Stromal cell of bone marrow (primary cell): ENCODE data around the gene TMEM235.

ENCODE experiments used
- DNase-seq: peaks from one replicate; pipeline ENCODE4 v3.0.0-alpha.2; 2012; ENCODE audit warnings: low read depth

TMEM235 gene

DNA sequence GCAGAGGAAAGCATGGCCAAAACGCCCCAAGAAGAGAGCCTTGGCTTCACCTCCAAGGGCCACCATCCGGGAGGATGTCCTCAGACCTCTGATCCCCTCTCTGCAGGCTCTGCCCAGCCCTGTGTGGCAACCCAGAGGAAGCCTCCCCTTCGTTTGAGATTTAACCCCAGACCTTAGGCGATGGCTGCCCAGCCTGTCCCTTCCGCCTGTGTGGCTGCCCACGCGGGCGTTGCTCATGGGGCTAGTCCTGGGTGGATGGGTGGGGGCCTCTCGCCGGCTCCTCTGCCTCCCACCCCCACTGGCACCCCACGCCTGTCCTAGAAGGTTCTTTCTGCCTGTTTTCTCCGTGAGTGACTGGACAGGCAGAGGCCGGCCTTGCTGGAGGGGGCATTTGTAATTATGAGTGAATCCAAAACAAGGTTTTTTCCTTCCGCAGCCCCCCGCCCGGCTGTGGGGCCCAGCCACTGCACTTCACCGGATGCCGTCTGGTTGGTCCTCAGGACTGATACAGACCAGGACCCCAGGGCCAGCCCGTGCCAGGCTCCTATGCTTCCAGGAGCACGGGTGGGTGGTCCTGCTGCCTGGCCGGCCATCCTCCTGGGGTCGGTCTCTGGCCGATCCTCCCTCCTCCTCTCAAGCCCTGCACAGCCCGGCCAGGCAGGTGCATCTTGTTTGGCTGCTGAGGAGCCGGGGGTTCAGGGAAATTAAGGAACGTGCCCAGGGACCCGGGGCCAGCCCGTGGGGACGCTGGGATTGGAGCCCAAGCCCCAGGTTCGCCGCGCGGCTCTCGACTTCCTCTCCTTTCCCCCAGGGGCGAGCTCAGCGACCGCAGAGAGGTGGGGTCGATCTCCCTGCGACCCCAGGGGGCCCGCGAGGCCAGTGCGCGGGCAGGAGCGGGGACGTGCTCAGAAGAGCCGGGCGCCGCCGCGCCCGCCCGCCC lies at the start of gene TMEM235:
TSS of gene TMEM235 (plus strand) at position 636 of the 940 bp plus-strand sequence. CDS start 393 bp downstream, outside the sequence.
- no peak for DNase-seq

DNA sequence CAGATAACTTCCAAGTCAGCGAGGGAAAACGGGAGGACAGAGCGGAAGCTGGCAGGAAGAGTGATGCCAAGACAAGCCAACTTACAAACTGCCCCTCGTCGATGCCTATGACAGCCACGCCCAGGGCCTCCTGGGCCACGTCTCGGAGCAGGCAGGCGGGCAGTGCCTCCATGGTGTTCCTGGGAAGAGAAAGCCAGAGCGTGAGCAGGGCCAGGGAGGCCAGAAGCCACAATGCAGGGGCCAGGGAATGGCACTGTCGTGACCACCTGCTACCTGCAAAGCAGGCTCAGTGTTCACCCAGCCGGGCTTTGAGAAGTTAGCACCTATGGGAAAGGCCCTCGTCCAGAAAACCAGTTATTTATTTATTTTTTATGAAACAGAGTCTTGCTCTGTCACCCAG lies 48.9 kb upstream of the TMEM235 start:
- no peak for DNase-seq

DNA sequence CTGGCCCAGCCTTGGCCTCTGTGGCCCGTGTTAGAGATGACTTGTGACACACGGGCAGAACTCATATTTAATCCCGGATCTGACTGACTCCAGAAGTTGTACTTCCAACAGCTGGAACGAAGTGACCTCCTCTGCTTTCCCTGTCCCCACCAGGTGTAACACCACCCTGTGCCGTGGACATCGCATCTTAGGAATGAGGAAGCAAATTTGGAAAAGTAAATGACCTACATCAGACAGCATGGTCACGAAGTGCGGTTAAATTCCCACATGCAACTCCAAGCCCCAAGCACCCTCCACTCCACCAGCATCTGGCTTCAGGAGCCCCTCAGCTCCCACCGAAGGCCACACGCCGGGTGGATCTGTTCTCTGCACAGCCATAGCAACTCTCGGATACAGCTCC lies 47.5 kb upstream of the TMEM235 start:
- no peak for DNase-seq

DNA sequence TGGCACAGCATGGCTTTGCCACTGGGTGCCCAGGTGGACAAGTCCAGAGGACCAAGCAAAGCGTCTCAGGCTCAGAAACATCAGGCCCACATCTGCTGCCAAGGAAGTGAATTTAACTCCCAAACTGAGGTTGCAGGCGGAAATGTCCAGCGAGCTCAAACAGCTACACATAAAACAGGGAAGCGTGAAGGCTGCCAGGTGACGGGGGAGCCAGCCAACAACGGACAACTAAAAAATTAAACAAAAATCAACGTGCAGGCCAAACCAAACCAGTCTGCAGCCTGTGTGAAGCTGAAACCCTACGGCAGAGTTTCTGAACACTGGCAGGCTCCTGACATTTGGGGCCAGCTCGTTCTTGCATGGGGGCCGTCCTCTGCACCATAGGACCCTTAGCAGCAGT lies 47.1 kb upstream of the TMEM235 start:
- DNase-seq, result no peak

DNA sequence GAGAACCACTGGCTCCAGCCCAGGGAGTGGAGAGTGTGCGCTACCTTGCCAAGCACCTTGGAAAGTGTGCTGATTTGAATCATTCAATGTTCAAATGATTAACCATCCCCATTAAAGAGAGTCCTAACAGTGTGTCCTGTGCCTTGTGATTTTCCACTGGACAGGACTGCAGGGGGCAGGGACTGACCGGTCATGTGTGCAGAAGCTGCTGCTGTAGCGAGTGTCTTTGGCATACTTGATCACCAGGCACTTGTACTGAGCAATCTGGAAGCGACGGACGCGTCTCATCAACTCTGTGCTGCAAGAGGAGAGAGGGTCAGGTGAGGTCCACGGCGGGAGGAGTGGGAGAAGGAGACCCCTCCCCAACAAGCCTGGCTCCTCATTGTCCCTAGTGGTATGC lies 46.6 kb upstream of the TMEM235 start:
- DNase-seq, result no peak

DNA sequence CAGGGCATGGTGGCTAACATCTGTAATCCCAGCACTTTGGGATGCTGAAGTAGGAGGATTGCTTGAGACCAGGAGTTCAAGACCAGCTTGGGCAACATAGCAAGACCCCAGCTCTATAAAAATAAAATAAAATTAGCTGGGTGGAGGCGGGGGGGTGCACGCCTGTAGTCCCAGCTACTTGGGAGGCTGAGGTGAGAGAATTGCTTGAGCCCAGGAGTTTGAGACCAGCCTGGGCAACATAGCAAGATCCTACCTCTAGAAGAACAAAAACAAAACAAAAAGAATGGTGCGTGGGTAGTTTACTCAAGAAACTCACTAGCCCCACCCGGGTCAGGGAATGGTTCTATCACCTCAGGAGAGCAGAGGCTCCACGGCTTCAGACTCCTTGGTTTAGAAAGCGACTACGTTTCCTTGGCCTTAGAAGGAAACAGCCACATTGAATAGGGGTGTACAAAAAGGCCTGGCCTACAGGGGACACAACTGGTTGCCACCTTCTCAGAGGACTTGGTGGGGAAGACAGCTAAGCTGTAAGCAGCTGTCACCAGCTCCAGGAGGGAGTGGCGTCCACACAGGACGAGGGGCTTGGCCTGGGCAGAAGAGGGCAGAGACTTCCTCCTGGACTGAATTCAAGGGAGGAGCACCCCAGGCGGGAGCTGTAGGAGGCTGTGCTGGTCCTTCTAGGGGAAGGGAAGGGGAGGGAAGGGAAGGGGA lies 45.3 kb upstream of the TMEM235 start:
- DNase-seq, result no peak

DNA sequence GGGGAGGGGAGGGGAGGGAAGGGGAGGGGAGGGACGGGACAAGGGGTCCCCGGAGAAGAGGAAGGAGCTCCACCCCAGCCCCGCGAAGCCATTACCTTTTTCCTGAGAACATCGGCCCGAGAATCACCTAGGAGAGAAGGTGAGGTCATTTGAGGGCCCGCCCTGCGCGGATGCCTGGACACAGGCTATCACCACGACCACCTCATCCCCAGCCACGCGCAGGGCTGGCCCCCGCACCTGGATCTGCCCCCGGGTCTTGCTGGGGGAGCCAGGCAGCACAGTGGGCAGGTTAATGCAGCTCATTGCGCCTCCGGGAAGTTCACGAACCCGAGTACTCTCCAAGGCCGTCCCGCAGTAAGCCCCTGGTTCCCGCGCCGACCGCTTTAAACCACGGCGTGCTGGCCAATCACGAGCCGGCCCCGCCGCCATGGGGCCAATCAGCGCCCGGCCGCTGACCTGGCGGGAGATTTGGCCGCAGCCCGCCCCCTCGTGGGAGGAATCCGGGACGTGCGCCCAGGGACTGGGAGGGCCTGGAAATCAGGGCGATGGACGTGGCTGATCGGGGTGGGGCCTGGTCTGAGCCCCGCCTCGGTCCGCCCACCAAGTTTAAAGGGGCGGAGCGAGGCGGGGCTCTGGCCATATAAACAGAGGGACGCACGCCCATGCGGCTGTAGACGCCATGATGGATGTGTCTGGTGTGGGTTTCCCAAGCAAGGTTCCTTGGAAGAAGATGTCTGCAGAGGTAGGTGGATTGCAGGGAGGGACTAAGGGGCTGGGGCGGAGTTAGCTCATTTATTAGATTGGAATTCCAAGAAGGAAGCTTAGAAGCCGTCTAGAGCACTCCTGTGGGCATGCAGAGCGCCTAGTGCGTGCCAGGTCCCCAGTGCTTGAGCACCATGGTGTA lies 44.5 kb upstream of the TMEM235 start, which contains the start of the genes AFMID and TK1:
TSS of gene AFMID (plus strand) at position 671 of the 904 bp plus-strand sequence. CDS start at position 680, 9 bp downstream.
TSS of gene TK1 (minus strand) at position 361 of the 904 bp plus-strand sequence. CDS start at position 303, 58 bp downstream.
- peak; percentile 92 for DNase-seq

DNA sequence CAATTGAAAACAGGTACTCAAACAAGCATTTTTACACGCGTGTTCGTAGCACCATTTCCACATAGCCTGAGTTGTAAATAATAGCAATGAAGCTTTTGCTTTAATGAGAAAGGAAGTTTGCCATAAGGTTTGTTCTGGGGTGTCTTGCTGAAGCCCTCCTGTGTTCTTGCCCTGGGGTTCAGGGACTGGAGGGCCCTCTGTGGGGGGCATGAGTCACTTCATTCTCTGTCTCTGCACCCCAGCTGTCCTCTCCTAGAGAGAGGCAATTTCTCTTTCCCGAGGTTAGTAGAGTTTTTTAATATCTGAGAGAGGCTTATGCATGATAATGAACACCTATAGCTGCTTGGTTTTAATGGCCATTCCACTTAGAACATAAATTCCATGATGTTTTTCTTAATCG lies 34.7 kb upstream of the TMEM235 start:
- no peak for DNase-seq

DNA sequence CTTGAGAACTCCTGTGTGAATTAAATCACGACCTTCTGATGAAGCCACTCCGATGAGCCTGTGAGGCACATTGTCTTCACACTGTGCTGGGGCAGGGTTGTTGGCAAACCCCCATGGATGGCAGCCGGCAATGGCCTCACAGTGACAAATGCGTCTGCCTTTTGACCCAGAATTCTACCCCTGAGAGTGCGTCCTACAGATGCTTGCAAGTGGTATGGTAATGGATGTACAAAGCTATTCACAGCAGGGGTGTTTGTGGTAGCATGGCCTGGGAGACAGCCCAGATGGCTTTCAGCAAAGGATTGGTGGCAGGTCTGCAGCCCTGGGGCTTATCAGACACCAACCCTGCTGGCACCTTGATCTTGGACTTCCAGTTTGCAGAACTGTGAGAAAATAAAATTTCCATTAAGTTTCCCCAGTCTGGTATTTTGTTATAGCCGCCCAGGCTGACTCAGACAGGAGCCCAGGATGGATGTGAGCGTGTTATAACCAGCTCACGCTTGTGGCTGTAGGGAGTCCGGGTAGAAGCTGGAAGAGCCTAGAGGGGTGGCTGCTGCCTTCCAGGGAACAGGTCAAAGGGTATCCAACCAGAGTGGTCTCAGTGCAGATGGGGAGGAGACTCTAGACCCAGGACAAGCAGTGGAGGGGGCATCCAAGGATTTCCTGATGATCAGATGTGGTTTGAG lies 34.1 kb upstream of the TMEM235 start:
- DNase-seq, result no peak

DNA sequence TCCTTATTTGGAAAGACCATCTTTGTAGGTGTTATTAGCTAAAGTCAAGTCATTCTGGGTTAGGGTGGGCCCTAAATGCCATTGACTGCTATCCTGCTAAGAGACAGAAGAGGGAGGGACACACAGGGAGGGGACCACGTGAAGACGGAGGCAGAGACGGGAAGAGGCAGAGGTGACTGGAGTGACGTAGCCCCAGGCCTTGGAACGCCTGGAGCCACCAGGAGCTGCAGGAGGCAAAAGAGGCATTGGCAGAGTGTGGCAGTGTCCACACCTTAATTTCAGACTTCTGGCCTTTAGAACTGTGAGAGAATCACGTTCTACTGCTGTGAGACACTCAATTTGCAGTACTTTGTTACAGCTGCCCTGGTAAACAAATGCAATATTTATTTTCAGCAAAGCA lies 31.0 kb upstream of the TMEM235 start:
- no peak for DNase-seq

DNA sequence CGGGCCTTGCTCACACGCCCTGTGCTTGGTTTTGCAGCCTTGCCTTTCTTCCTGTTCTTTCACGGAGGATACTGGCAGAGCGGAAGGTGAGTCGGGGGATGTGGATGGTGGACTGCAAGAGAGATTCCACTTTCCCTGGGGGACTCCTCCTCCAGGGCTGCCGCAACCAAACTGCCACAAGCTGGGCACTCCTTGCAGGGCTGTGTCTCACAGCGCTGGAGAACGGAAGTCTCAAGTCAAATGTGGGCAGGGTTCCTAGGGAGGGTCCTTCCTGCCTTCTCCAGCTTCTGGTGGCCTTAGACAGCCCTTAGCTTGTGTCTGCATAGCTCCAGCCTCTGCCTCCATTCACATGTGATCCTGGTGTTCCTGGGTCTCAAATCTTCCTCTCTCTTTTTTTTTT lies 28.8 kb upstream of the TMEM235 start:
- DNase-seq, result no peak

DNA sequence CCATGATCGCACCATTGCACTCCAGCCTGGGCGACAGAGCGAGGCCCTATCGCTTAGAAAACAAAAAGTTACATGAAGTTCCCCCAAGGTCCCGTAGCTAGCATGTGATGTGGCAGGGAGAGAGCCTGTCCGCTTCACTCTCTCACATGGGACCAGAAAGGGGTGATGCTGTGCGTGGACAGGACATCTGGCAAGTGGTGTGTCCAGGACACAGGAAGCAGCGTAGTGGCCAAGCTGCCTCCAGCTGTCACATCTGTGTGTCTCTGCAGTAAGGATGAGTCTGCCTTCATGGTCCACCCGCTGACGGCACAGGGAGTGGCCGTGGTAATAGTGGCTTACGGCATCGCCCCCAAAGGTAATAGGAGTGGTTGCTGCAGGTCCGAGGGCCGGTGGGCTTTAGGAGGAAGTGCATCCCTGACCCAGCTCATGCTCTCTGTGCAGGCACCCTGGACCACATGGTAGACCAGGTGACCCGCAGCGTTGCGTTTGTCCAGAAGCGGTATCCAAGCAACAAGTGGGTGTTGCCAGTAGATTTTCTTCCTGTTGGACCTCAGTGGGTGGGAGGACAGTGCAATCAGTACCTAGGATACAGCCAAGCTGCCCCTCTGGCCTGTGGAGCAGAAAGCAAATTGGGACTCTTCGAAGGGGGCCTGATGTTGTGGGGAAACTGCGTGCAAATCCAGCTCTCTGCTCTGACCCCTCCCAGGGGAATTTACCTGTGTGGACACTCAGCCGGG lies 26.9 kb upstream of the TMEM235 start:
- DNase-seq, result no peak

DNA sequence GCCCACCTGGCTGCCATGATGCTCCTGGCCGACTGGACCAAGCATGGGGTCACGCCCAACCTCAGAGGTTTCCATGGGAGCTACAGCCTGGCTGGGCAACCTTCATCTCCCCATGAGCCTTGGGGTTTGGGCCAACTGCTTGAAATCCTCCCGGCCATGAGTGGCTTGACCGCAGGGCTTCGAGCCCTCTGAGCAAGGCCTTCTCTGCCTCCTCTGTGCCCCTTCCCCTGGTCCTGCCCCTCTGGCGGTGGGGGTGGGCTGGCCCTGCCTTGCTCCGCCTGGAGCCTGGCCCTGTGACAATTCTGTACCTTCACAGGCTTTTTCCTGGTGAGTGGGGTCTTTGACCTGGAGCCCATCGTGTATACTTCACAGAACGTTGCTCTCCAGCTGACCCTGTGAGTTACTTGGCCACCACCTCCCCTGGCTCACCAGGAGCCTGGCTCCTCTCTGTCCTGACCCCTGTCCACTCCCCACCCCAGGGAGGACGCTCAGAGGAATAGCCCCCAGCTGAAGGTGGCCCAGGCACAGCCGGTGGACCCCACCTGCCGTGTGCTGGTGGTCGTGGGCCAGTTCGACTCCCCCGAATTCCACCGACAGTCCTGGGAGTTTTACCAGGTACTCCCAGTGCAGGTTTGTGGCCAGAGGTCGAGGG lies 26.2 kb upstream of the TMEM235 start:
- no peak for DNase-seq

DNA sequence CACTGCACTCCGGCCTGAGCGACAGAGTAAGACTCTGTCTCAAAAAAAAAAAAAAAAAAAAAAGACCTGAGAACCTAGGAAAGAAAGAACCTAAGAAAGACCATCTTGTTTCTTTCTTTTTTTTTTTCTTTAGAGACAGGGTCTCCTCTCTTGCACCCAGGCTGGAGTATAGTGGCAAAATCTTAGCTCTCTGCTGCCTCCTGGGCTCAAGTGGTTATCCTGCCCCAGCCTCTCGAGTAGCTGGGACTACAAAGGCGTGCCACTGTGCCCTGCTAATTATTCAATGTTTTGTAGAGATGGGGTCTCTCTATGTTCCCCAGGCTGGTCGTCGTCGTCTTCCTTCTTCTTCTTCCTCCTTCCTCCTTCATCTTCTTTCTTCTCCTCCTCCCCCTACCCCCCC lies 25.1 kb upstream of the TMEM235 start:
- DNase-seq, result no peak

DNA sequence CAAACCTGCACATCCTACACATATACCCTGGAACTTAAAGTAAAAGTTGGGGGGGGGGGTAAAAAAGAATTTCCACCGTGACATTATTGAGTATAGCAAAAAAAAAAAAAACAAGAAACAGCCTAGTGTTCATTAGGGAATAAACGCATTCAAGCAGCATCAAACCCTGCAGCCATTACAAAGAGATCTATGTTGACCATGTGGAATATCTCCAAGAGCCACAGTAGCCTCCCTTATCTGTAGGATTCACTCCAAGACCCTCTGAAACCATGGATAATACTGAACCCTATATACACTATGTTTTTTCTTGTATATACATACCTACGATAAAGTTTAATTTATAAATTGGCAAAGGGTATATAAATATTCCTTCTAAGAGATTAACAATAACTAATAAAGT lies 22.9 kb upstream of the TMEM235 start:
- no peak for DNase-seq

DNA sequence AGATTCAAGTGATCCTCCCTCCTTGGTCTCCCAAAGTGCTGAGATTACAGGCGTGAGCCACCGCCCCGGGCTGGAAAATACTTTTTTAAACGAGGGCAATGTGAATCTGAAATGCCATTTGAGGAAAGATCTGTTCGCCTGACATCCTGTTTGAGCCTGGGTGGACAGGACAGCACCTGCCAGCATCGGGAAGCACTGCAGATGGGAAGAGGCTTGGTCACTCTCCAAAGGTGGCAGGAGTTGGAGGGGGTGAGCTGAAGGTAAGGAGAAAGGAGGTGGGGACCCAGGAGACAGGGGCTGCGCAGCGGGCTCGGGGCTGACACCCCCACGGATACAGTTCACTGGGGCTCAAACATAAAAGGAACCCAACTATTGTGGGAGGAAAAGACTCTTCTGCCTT lies 21.3 kb upstream of the TMEM235 start:
- no peak for DNase-seq

DNA sequence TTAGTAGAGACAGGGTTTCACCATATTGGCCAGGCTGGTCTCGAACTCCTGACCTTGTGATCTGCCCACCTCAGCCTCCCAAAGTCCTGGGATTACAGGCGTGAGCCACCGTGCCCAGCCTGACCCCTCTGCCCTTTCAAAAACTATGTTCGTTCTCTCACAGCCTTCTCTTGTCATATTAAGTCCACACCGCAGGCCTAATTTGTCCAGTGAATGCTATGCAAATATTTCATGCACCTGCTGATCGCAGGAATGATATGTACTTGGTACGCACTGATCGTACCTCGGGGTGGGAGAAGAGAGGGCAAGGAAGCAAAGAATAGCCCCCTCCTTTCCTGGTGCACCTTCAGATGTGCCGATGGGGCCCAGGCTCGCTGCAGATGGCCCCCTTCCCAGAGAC lies 20.4 kb upstream of the TMEM235 start:
- DNase-seq, result no peak

DNA sequence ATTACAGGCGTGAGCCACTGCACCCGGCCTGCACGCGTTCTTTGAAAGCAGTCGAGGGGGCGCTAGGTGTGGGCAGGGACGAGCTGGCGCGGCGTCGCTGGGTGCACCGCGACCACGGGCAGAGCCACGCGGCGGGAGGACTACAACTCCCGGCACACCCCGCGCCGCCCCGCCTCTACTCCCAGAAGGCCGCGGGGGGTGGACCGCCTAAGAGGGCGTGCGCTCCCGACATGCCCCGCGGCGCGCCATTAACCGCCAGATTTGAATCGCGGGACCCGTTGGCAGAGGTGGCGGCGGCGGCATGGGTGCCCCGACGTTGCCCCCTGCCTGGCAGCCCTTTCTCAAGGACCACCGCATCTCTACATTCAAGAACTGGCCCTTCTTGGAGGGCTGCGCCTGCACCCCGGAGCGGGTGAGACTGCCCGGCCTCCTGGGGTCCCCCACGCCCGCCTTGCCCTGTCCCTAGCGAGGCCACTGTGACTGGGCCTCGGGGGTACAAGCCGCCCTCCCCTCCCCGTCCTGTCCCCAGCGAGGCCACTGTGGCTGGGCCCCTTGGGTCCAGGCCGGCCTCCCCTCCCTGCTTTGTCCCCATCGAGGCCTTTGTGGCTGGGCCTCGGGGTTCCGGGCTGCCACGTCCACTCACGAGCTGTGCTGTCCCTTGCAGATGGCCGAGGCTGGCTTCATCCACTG lies 17.3 kb upstream of the TMEM235 start, which contains the start of gene BIRC5:
TSS of gene BIRC5 (plus strand) at position 238 of the 690 bp plus-strand sequence. CDS start at position 302, 64 bp downstream.
- DNase-seq, result peak; percentile 64

DNA sequence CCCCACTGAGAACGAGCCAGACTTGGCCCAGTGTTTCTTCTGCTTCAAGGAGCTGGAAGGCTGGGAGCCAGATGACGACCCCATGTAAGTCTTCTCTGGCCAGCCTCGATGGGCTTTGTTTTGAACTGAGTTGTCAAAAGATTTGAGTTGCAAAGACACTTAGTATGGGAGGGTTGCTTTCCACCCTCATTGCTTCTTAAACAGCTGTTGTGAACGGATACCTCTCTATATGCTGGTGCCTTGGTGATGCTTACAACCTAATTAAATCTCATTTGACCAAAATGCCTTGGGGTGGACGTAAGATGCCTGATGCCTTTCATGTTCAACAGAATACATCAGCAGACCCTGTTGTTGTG lies 16.7 kb upstream of the TMEM235 start:
- no peak for DNase-seq
